Measurements from ENCODE around the gene CRIP3. TPM values are rescaled to one million over a fixed set of nuclear protein-coding genes. Genes with fewer than 3 reads are reported as not detected.
"Not testable (repeated sequence)": the region's sequence is repeated elsewhere in the genome, so short reads cannot be mapped to it uniquely, and the experiment has no call there.

The CRIP3 gene
- total RNA-seq, result 0.27 TPM in 1 of 2 replicates, not detected in the other

GRCh38 chr6:43308101-43308989, at the start of gene CRIP3:
CRIP3 (minus strand) TSS chr6:43308826; CDS start chr6:43308792, 34 bp downstream.
- intact Hi-C loops (cut with micrococcal nuclease), result loop anchor here (1.0 to 2.0 kb wide), 3 partner anchors 90 to 198 kb away; partner anchors contain the start of gene TJAP1

GRCh38 chr6:43355862-43356590, 47.4 kb upstream of the CRIP3 start:
- intact Hi-C loops (cut with micrococcal nuclease), result no loop called here

- intact Hi-C loops (cut with micrococcal nuclease), result not testable (repeated sequence)
These were observed 43.3 kb upstream of the CRIP3 start for GRCh38 chr6:43351951-43352350.

- intact Hi-C loops (cut with micrococcal nuclease), result no loop called here
These were observed 38.8 kb upstream of the CRIP3 start for GRCh38 chr6:43347444-43347843.

- intact Hi-C loops (cut with micrococcal nuclease), result no loop called here
These were observed 38.4 kb upstream of the CRIP3 start for GRCh38 chr6:43347021-43347420.

- intact Hi-C loops (cut with micrococcal nuclease), result not testable (repeated sequence)
These were observed 37.6 kb upstream of the CRIP3 start for GRCh38 chr6:43346243-43346642.

GRCh38 chr6:43339168-43339567, 30.5 kb upstream of the CRIP3 start:
- intact Hi-C loops (cut with micrococcal nuclease), result no loop called here

GRCh38 chr6:43338243-43338642, 29.6 kb upstream of the CRIP3 start:
- intact Hi-C loops (cut with micrococcal nuclease), result no loop called here

- intact Hi-C loops (cut with micrococcal nuclease), result no loop called here
These were observed 27.8 kb upstream of the CRIP3 start for GRCh38 chr6:43336382-43336781.

- intact Hi-C loops (cut with micrococcal nuclease), result no loop called here
These were observed 26.8 kb upstream of the CRIP3 start for GRCh38 chr6:43335469-43335868.

- intact Hi-C loops (cut with micrococcal nuclease), result loop anchor here (1.0 kb wide), 1 partner anchor 71 kb away; no protein-coding TSS in a partner anchor
These were observed 26.0 kb upstream of the CRIP3 start for GRCh38 chr6:43334466-43335095.

- intact Hi-C loops (cut with micrococcal nuclease), result no loop called here
These were observed 23.3 kb upstream of the CRIP3 start for GRCh38 chr6:43331891-43332290.

GRCh38 chr6:43331470-43331869, 22.8 kb upstream of the CRIP3 start:
- intact Hi-C loops (cut with micrococcal nuclease), result no loop called here

GRCh38 chr6:43328528-43328927, 19.9 kb upstream of the CRIP3 start:
- intact Hi-C loops (cut with micrococcal nuclease), result no loop called here

GRCh38 chr6:43325876-43326275, 17.2 kb upstream of the CRIP3 start:
- intact Hi-C loops (cut with micrococcal nuclease), result no loop called here

- intact Hi-C loops (cut with micrococcal nuclease), result no loop called here
These were observed 9.4 kb upstream of the CRIP3 start for GRCh38 chr6:43318011-43318410.

- intact Hi-C loops (cut with micrococcal nuclease), result no loop called here
These were observed 5.2 kb upstream of the CRIP3 start for GRCh38 chr6:43313813-43314212.

- intact Hi-C loops (cut with micrococcal nuclease), result no loop called here
These were observed 3.0 kb upstream of the CRIP3 start for GRCh38 chr6:43311666-43312065.

- intact Hi-C loops (cut with micrococcal nuclease), result no loop called here
These were observed 2.0 kb upstream of the CRIP3 start for GRCh38 chr6:43310624-43311023.

GRCh38 chr6:43310134-43310533, 1.5 kb upstream of the CRIP3 start:
- intact Hi-C loops (cut with micrococcal nuclease), result no loop called here

GRCh38 chr6:43308990-43309477, 408 bp upstream of the CRIP3 start:
- intact Hi-C loops (cut with micrococcal nuclease), result loop anchor here (1.0 to 2.0 kb wide), 3 partner anchors 89 to 198 kb away; partner anchors contain the start of gene TJAP1
